GM12875 (cell line): ENCODE measurements around the gene TMEM170A.

Experiments
- H3K4me3 ChIP-seq: one replicate; pipeline ENCODE4 v1.5.1; 2011; ENCODE audit warnings: low read depth, low read length, control low read depth
- CTCF ChIP-seq: IDR thresholded peaks from 2 replicates; pipeline ENCODE4 v1.5.1; 2011; ENCODE audit warnings: low read depth, mild to moderate bottlenecking, control low read depth, inconsistent platforms, low read length, moderate library complexity, borderline replicate concordance; ENCODE audit not compliant: insufficient read depth

Gene TMEM170A

GRCh38 chr16:75486014-75486675 is 21.7 kb upstream of the TMEM170A start:
- TF ChIP-seq CTCF: no peak
- no peak overlapping the region for H3K4me3 ChIP-seq

GRCh38 chr16:75485230-75486013 is 20.9 kb upstream of the TMEM170A start:
- no peak for TF ChIP-seq CTCF
- H3K4me3 ChIP-seq: no peak overlapping the region

GRCh38 chr16:75483222-75483621 is 18.7 kb upstream of the TMEM170A start:
- H3K4me3 ChIP-seq: no peak overlapping the region
- no peak for TF ChIP-seq CTCF

- no peak overlapping the region for H3K4me3 ChIP-seq
- TF ChIP-seq CTCF: no peak
Measured at GRCh38 chr16:75482434-75483205, 18.1 kb upstream of the TMEM170A start.

GRCh38 chr16:75481475-75481874 is 17.0 kb upstream of the TMEM170A start:
- no peak for TF ChIP-seq CTCF
- H3K4me3 ChIP-seq: no peak overlapping the region

- H3K4me3 ChIP-seq: no peak overlapping the region
- TF ChIP-seq CTCF: no peak
Measured at GRCh38 chr16:75479421-75479990, 15.0 kb upstream of the TMEM170A start.
